Suprapubic skin (tissue), 4 donors: ENCODE measurements around the gene LRRC75B. TPM values are rescaled to one million over a fixed set of nuclear protein-coding genes. Genes with fewer than 3 reads are reported as not detected.

Source experiments
- DNase-seq, 2 donors: peaks; one replicate each; pipeline ENCODE4 v3.0.0-alpha.2; 2019; ENCODE audit warnings: low spot score in 2 of 2
- H3K27ac ChIP-seq: fragments of 200-600 bp; sonication (generic); one replicate; pipeline ENCODE4 v1.5.1; 2019
- H3K27me3 ChIP-seq: fragments of 200-600 bp; sonication (generic); one replicate; pipeline ENCODE4 v1.5.1; 2019
- H3K36me3 ChIP-seq: fragments of 200-600 bp; sonication (generic); one replicate; pipeline ENCODE4 v1.5.1; 2019
- H3K4me1 ChIP-seq: fragments of 200-600 bp; sonication (generic); one replicate; pipeline ENCODE4 v1.5.1; 2019
- H3K4me3 ChIP-seq: fragments of 200-600 bp; sonication (generic); one replicate; pipeline ENCODE4 v1.5.1; 2019; ENCODE audit warnings: mild to moderate bottlenecking
- H3K9me3 ChIP-seq: fragments of 200-600 bp; sonication (generic); one replicate; pipeline ENCODE4 v1.5.1; 2019
- CTCF ChIP-seq, 2 donors: fragments of 200-600 bp in 1 of 2; fragments of 450-650 bp in 1 of 2; sonication (generic) in 1 of 2; IDR thresholded peaks; one replicate each; pipeline ENCODE4 v1.5.1; 2016 to 2019; ENCODE audit warnings: antibody characterized with exemption in 2 of 2, mild to moderate bottlenecking in 1 of 2, moderate library complexity in 1 of 2
- EP300 ChIP-seq: sonication (generic); formaldehyde crosslinking; IDR thresholded peaks from one replicate; pipeline ENCODE4 v1.6.1; 2017; ENCODE audit warnings: antibody characterized with exemption
- POLR2A ChIP-seq, 2 donors: fragments of 450-650 bp; IDR thresholded peaks; one replicate each; pipeline ENCODE4 v1.6.1; 2017; ENCODE audit warnings: antibody characterized with exemption in 2 of 2, mild to moderate bottlenecking in 2 of 2, moderate library complexity in 2 of 2
- POLR2AphosphoS5 ChIP-seq, 3 donors: sonication (generic); formaldehyde crosslinking; IDR thresholded peaks; one replicate each; pipeline ENCODE4 v1.6.1; 2017; ENCODE audit warnings: antibody characterized with exemption in 3 of 3
- WGBS: methylation state at CpG from one replicate; pipeline ENCODE4 v1.1.5; 2018; 5-methylcytosine and 5-hydroxymethylcytosine counted together
- total RNA-seq, 4 donors: library from RNA; depleted of rRNA; stranded (reverse); fragments of >200 nt; gene quantifications; one replicate each; pipeline ENCODE4 v1.1.0, GENCODE V29; 2016

Gene LRRC75B
- total RNA-seq, 4 donors from 2014 or later: 10.9 to 24.4 (median 14.0) TPM

GRCh38 chr22:24583221-24584165, 9.4 kb downstream of the LRRC75B start:
- no peak overlapping the region for H3K4me3 ChIP-seq
- 36% methylated on average over 14 of the region's 19 CpGs for WGBS

GRCh38 chr22:24582056-24582814, 10.6 kb downstream of the LRRC75B start:
- Histone ChIP-seq H3K36me3 (peaks cover 22% of the 10 kb centered on the region), H3K4me3 (no peak overlapping the region), H3K9me3 (no peaks in the 10 kb centered on the region), H3K27me3 (no peaks in the 10 kb centered on the region), H3K27ac (no peak overlapping the region), H3K4me1 (peaks cover 53% of the 10 kb centered on the region)
- 74% methylated on average over 9 of the region's 12 CpGs for WGBS
- peak in 1 of 2 donors; percentile 70 for DNase-seq
- TF ChIP-seq POLR2A (IDR thresholded peaks at IDR 0.05) (no peak), CTCF (IDR thresholded peaks at IDR 0.05) (no peak), EP300 (no peak), POLR2AphosphoS5 (IDR thresholded peaks at IDR 0.05) (no peak)

More at GRCh38 chr22:24583221-24584165, 9.4 kb downstream of the LRRC75B start:
- DNase-seq: peak in 1 of 2 donors; percentile 67
- H3K4me1 ChIP-seq: peaks cover 46% of the 10 kb centered on the region
- H3K27me3 ChIP-seq: no peaks in the 10 kb centered on the region
- H3K9me3 ChIP-seq: no peaks in the 10 kb centered on the region
- TF ChIP-seq POLR2AphosphoS5 (IDR thresholded peaks at IDR 0.05) (no peak), POLR2A (IDR thresholded peaks at IDR 0.05) (no peak), CTCF (IDR thresholded peaks at IDR 0.05) (no peak), EP300 (no peak)
- H3K36me3 ChIP-seq: peaks cover 34% of the 10 kb centered on the region
- peak overlapping the region; percentile 27 for H3K27ac ChIP-seq

- peaks cover 3% of the 10 kb centered on the region for H3K36me3 ChIP-seq
- WGBS: 66% methylated on average over 2 of the region's 2 CpGs
- H3K4me3 ChIP-seq: no peak overlapping the region
- H3K27me3 ChIP-seq: no peaks in the 10 kb centered on the region
- no peak for DNase-seq
- TF ChIP-seq POLR2AphosphoS5 (IDR thresholded peaks at IDR 0.05) (no peak), POLR2A (IDR thresholded peaks at IDR 0.05) (no peak), EP300 (no peak)
- H3K9me3 ChIP-seq: no peaks in the 10 kb centered on the region
- H3K4me1 ChIP-seq: peaks cover 53% of the 10 kb centered on the region
- peak overlapping the region; percentile 74 for H3K27ac ChIP-seq
Measured at GRCh38 chr22:24580276-24580675, 12.6 kb downstream of the LRRC75B start.

GRCh38 chr22:24579258-24579601, 13.6 kb downstream of the LRRC75B start:
- 15% methylated on average over 1 of the region's 1 CpG for WGBS

More at GRCh38 chr22:24579258-24579601, 13.6 kb downstream of the LRRC75B start:
- Histone ChIP-seq H3K27me3 (no peaks in the 10 kb centered on the region), H3K4me3 (no peak overlapping the region), H3K36me3 (peaks cover 7% of the 10 kb centered on the region), H3K4me1 (peaks cover 48% of the 10 kb centered on the region), H3K9me3 (no peaks in the 10 kb centered on the region), H3K27ac (peak overlapping the region; percentile 74)
- DNase-seq: no peak
- TF ChIP-seq POLR2AphosphoS5 (IDR thresholded peaks at IDR 0.05) (no peak), EP300 (no peak), POLR2A (IDR thresholded peaks at IDR 0.05) (no peak), CTCF (IDR thresholded peaks at IDR 0.05) (no peak)
